Ecto neural progenitor cell (in vitro differentiated cells): ENCODE results near the gene CASD1.

Experiments
- DNase-seq: peaks from one replicate; pipeline ENCODE4 v3.0.0-alpha.2; 2018; ENCODE audit warnings: low spot score

Gene CASD1

DNA sequence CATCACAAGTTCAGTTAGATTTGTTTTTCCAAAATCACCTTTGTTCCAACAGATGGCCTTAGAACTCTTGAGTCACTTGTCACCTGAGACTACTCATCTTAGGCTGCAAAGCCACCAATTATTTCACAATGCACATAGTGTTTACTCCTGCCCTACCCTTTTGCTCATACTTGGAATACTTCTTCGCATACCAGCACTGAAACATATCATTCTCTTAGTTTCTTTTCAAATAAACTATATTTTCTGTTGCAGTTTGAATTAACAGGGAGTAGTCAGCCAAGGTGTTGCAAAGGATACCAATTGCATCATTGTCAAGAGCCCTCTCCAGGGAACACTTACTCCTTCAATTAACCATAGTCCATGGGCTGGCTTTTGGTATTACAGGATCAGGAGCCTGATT is 71.0 kb downstream of the CASD1 start:
- no peak for DNase-seq

GRCh38 chr7:94584113-94584512 is 74.5 kb downstream of the CASD1 start:
- DNase-seq: no peak

DNA sequence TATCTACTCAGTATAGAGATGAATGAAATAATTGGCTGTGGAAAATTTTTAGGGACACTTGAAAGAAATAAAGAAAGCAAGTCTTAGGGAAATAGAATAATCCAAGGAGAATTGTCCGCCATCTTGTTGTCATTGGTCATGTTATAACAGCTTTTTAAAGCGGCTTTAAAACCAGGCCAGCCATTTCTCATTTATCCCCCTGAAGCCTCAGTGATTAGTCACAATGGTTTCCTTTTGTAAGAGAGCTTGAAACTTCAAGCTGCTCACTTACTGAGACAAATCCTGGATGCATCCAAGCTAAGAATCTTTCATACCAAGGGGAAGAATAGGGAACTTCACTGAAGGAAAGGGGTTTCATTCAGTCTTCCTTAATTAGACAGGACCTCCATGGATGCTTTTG is 78.5 kb downstream of the CASD1 start:
- DNase-seq: no peak

DNA sequence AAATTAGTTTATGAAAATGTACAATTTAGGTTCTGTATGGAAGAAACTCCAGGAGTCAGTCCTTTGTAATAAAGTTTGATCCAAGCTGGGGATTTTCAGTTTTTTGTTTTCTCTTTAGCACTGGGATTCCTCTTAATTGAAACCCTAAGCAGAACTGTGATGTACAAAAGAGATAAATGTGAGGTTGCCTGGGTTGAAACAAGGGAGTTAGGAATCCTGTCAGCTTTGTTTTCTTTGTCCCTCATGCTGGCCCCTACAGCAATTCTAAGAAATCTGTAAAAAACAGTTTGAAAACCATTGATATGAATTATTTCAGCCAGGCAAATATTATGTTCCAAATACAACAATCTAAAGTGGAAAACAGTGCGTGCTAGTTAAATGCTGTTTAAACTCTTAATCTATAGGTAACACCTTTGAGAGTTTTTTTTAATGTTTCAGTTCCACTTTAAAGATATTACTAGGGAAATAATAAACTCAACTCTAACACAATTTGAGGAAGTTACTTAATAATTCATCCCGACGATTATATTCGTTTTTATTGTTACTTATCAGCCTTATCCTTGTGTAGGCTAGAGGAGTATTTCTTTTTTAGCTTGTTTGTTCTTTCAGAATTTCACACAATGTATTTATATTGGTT is 81.0 kb downstream of the CASD1 start:
- no peak for DNase-seq

- DNase-seq: no peak
Measured at GRCh38 chr7:94591176-94591575, 81.6 kb downstream of the CASD1 start.

DNA sequence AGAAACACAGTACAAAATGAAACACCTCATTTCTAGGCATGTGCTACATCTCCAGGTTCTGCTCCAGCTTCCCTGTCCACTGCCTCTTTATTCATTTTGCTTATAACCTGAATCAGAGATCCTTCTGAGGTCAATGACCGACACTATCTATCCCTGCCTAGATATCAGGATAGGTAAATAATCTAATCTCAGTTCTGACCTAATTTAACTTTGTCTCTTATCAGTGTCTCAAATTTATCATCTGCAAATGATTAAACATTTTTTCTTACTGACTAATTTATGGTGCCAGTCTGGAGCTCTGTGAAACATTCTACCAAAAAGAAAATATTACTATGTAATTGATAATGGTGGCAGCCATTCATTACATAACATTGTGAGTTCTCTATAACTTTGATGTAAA is 85.3 kb downstream of the CASD1 start:
- DNase-seq: no peak

GRCh38 chr7:94595717-94596116 is 86.1 kb downstream of the CASD1 start:
- DNase-seq: no peak

- no peak for DNase-seq
Measured at GRCh38 chr7:94600267-94600666, 90.7 kb downstream of the CASD1 start.

- DNase-seq: no peak
Measured at GRCh38 chr7:94602181-94602580, 92.6 kb downstream of the CASD1 start.

DNA sequence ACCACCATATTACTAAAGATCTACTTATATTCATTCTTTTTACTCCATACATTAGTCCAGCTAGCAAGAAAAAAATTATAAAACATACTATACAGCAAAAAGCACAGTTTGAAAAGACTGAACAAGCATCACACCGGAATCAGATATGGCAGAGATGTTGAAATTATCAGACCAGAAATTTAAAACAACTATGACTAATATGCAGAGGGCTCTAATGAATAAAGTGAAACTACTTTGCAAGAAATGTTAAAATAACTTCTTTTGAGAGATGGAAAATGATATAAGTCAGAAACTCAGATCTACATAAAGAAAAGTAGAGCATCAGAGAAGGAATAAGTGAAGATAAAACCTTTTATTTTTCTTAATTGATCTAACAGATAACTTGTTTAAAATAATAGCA is 95.4 kb downstream of the CASD1 start:
- no peak for DNase-seq
